Right lobe of liver (tissue), 6 donors: ENCODE data around the gene PRSS1. TPM values are rescaled to one million over a fixed set of nuclear protein-coding genes. Genes with fewer than 3 reads are reported as not detected.

Source experiments
- ATAC-seq, 4 donors: fragments of 200-7000 bp; cut with Tn5 transposase; one replicate each; pipeline ENCODE4 v1.9.1; 2020; ENCODE audit warnings: mild to moderate bottlenecking in 4 of 4, moderate library complexity in 4 of 4
- DNase-seq, 3 donors: peaks; one replicate each; pipeline ENCODE4 v3.0.0-alpha.2; 2020
- H3K27ac ChIP-seq, 3 donors: fragments of 200-600 bp; one replicate each; pipeline ENCODE4 v1.8.0; 2022
- H3K27me3 ChIP-seq, 2 donors: fragments of 200-600 bp; one replicate each; pipeline ENCODE4 v1.8.0; 2022
- H3K36me3 ChIP-seq, 4 donors: fragments of 200-600 bp; sonication (generic) in 1 of 4; one replicate each; pipeline versions ENCODE4 v1.5.1 to v1.8.0; 2017 to 2022; ENCODE audit warnings: control low read depth in 1 of 4
- H3K4me1 ChIP-seq, 4 donors: fragments of 200-600 bp; sonication (generic) in 1 of 4; one replicate each; pipeline versions ENCODE4 v1.5.1 to v1.8.0; 2017 to 2022; ENCODE audit warnings: control low read depth in 1 of 4
- H3K4me3 ChIP-seq, 3 donors: fragments of 200-600 bp; one replicate each; pipeline ENCODE4 v1.8.0; 2022
- H3K9me3 ChIP-seq, 4 donors: fragments of 200-600 bp; sonication (generic) in 1 of 4; one replicate each; pipeline versions ENCODE4 v1.5.1 to v1.8.0; 2017 to 2022; ENCODE audit warnings: control low read depth in 1 of 4
- CTCF ChIP-seq, 4 donors: fragments of 200-600 bp in 3 of 4; fragments of 450-650 bp in 1 of 4; IDR thresholded peaks; one replicate each; pipeline versions ENCODE4 v1.5.1 to v1.8.0; 2016 to 2022; ENCODE audit warnings: antibody characterized with exemption in 4 of 4, mild to moderate bottlenecking in 2 of 4
- POLR2A ChIP-seq: fragments of 450-650 bp; IDR thresholded peaks from one replicate; pipeline ENCODE4 v1.6.1; 2017; ENCODE audit warnings: antibody characterized with exemption, mild to moderate bottlenecking
- WGBS: methylation state at CpG from one replicate; pipeline ENCODE4 v1.1.6; 2018; ENCODE audit warnings: low coverage, low lambda C conversion rate; ENCODE audit not compliant: insufficient coverage; ENCODE audit errors: missing lambda C conversion rate; 5-methylcytosine and 5-hydroxymethylcytosine counted together
- intact Hi-C, 2 donors: fragments of 100-400 bp; cut with DNase I; formaldehyde crosslinking; loops; one replicate each; pipeline versions ENCODE4 v1.11.2 to v1.14.1; 2022
- total RNA-seq, 6 experiments: library from RNA; depleted of rRNA in 2 of 6; stranded (reverse); fragments of >200 nt in 2 of 6; fragmentation: NEBNext Ultra II Directional in 3 of 6; extraction: Animal tissue kit (Norgen Biotek cat#: 25700) in 3 of 6; gene quantifications; one replicate each; pipeline versions ENCODE4 v1.1.0 to v1.2.4, GENCODE V29; 2016 to 2023
- donor health status: DM: no; HTN: yes; CAD: no.
- donor health status: DM: no; HTN: no; CAD: no.
- donor health status: DM: no; HTN: no; CAD: no.
- donor health status: DM: no; HTN: yes; CAD: no.
- donor health status: DM: no; HTN: yes; CAD: no.

The PRSS1 gene
- total RNA-seq, 6 experiments from 2014 or later, result not detected

- WGBS, result 45% methylated on average over 5 of the region's 5 CpGs
- TF ChIP-seq POLR2A, result no peak
- no peak for TF ChIP-seq CTCF (IDR thresholded peaks at IDR 0.05)
- Histone ChIP-seq H3K27ac (no peak overlapping the region), H3K9me3 (no peaks in the 10 kb centered on the region), H3K4me1 (peaks cover 0 to 16% (median 0%) of the 10 kb centered on the region in 4 donors), H3K27me3 (peaks cover 0 to 14% of the 10 kb centered on the region in 2 donors), H3K4me3 (no peak overlapping the region), H3K36me3 (no peaks in the 10 kb centered on the region)
- intact Hi-C loops, result no loop called here
- ATAC-seq (no peak), DNase-seq (peak in 1 of 3 donors; percentile 33)
Observed at GRCh38 chr7:142795339-142795863, 46.1 kb downstream of the PRSS1 start.

- peak overlapping the region in 1 of 3 donors; percentile 35 for H3K4me3 ChIP-seq
- H3K4me1 ChIP-seq, result peaks cover 0 to 16% (median 0%) of the 10 kb centered on the region in 4 donors
- no peaks in the 10 kb centered on the region for H3K36me3 ChIP-seq
- intact Hi-C loops, result no loop called here
- H3K27me3 ChIP-seq, result peaks cover 0 to 14% of the 10 kb centered on the region in 2 donors
- WGBS, result 17% methylated on average over 9 of the region's 9 CpGs
- no peak for TF ChIP-seq POLR2A
- no peak for TF ChIP-seq CTCF (IDR thresholded peaks at IDR 0.05)
- DNase-seq, result peak in 1 of 3 donors; percentile 10
- no peak for ATAC-seq
- peak overlapping the region in 2 of 3 donors; percentile 18 to 39 for H3K27ac ChIP-seq
- H3K9me3 ChIP-seq, result no peaks in the 10 kb centered on the region
Observed at GRCh38 chr7:142796001-142796500, 46.8 kb downstream of the PRSS1 start.

- H3K36me3 ChIP-seq, result no peaks in the 10 kb centered on the region
- peaks cover 0 to 14% of the 10 kb centered on the region in 2 donors for H3K27me3 ChIP-seq
- 3% methylated on average over 22 of the region's 74 CpGs for WGBS
- intact Hi-C loops, result no loop called here
- H3K4me3 ChIP-seq, result peak overlapping the region in 2 of 3 donors; percentile 11 to 35
- no peaks in the 10 kb centered on the region for H3K9me3 ChIP-seq
- no peak for TF ChIP-seq CTCF (IDR thresholded peaks at IDR 0.05)
- TF ChIP-seq POLR2A, result no peak
- ATAC-seq (peak; percentile 12 to 25 (median 20)), DNase-seq (no peak)
- H3K4me1 ChIP-seq, result peaks cover 0 to 16% (median 0%) of the 10 kb centered on the region in 4 donors
- peak overlapping the region in 2 of 3 donors; percentile 18 to 39 for H3K27ac ChIP-seq
Observed at GRCh38 chr7:142796501-142797390, 47.5 kb downstream of the PRSS1 start.

GRCh38 chr7:142797391-142798377, 48.4 kb downstream of the PRSS1 start:
- peaks cover 0 to 16% (median 0%) of the 10 kb centered on the region in 4 donors for H3K4me1 ChIP-seq
- H3K4me3 ChIP-seq, result peak overlapping the region in 2 of 3 donors; percentile 11 to 35
- 9% methylated on average over 22 of the region's 33 CpGs for WGBS
- no peak for DNase-seq
- H3K27ac ChIP-seq, result peak overlapping the region in 2 of 3 donors; percentile 18 to 39
- H3K9me3 ChIP-seq, result no peaks in the 10 kb centered on the region
- peak; percentile 20 to 33 (median 26) for ATAC-seq
- peaks cover 0 to 14% of the 10 kb centered on the region in 2 donors for H3K27me3 ChIP-seq
- no peak for TF ChIP-seq CTCF (IDR thresholded peaks at IDR 0.05)
- H3K36me3 ChIP-seq, result no peaks in the 10 kb centered on the region
- intact Hi-C loops, result no loop called here
